Measurements from ENCODE around the gene NTF3.

The NTF3 gene

GRCh38 chr12:5456906-5457305 is 25.0 kb downstream of the NTF3 start:
- DNase-seq (ENCODE audit: low spot score): no peak

- DNase-seq (ENCODE audit: low spot score): no peak
Measured at GRCh38 chr12:5458229-5459050, 26.5 kb downstream of the NTF3 start.

DNA sequence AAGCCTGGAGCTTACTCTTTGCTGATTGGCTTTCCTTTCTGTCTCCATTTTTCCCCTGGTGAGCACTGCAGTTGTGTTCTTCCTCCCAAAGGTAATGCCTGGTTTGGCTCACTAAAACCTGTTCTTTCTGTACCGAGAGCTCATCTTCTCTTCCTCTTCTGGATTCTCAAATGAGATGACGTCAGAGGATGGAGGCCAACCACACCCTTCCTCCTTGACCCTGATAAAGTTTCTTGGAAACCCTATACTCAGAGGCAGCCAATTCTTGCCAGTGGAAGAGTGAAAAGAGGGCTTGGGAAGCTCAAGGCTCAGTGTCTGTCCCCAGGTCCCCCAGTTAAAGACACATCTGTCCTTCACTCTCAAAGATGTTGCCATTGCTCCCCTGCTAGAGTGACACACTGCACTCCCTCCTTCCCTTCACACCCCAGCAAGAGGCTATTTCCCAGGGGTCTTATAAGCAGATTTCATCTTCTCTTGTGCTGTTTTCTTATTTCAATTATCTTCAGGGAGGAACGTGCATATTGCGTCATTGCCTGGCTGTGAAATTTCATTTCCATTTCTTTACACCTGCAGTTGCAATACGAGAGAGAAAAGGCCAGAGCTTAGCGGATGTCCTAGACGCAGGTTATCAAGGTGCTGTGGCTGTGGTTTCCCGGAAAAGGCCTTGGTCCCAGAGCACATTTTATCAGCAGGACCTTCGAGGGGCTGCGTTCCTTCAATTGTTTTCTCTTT is 27.3 kb downstream of the NTF3 start:
- no peak for DNase-seq (ENCODE audit: low spot score)

DNA sequence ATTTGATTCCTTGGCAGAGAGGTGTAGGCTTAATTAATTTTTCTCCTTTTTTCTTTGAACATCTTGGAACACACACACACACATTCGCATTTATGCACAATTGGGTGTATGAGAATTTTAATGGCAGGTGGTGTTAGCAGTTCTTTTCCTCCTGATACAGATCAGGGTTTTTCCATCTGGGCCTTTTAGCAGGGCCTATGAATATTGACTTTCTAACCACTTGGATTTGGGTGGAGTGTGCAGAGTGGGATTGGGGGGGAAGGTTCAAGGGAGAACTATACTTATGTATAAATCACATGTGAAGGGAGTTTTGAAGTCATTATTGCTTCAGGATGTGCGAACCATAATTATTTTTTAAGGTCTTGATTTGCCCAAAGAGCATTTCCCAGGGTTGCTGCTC is 28.9 kb downstream of the NTF3 start:
- DNase-seq (ENCODE audit: low spot score): no peak

- no peak for DNase-seq (ENCODE audit: low spot score)
Measured at GRCh38 chr12:5461966-5462365, 30.1 kb downstream of the NTF3 start.

- no peak for DNase-seq (ENCODE audit: low spot score)
Measured at GRCh38 chr12:5464096-5464495, 32.2 kb downstream of the NTF3 start.

DNA sequence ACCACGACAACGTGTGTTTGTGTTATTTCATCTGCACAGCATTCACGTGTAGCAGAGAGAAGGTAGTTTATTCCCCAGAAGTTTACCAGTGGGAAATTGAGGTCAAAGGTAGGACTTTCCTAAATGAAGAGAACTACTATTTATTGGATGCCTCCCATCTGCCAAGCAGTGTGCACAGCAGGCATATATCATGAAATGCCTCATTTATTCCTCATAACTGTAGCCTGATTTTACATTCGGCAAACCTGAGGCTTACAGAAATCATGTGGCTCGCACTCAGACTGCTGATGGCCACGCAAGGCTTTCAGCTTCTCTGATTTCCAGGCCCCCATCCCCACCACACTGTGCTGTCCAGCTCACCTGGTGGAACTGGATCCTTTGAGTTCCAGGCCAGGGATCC is 33.5 kb downstream of the NTF3 start:
- no peak for DNase-seq (ENCODE audit: low spot score)

DNA sequence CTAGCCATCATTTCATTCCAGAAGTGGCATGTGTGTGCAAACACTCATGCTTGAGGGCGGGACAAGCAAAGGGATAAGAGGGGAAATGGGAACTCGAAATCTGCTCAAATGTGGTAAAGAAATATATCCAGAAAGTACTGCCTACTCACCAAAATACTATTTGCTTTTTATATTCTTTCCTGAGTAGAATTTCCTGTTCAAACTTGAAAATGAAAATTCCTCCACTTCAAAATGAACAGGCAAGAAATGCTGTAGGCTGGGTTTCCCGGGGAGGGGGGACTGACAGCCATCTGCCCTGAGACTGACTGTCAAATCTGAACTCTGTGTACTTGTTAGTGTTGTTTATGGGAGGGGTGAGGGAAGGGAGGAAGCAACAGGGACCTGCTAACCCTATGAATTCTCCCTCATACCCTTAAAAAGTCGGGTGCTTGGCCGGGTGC is 34.6 kb downstream of the NTF3 start:
- no peak for DNase-seq (ENCODE audit: low spot score)

GRCh38 chr12:5467931-5468330 is 36.0 kb downstream of the NTF3 start:
- no peak for DNase-seq (ENCODE audit: low spot score)

GRCh38 chr12:5470221-5470620 is 38.3 kb downstream of the NTF3 start:
- DNase-seq (ENCODE audit: low spot score): no peak

- DNase-seq (ENCODE audit: low spot score): no peak
Measured at GRCh38 chr12:5470703-5471102, 38.8 kb downstream of the NTF3 start.

GRCh38 chr12:5473076-5473782 is 41.3 kb downstream of the NTF3 start:
- DNase-seq (ENCODE audit: low spot score): no peak

DNA sequence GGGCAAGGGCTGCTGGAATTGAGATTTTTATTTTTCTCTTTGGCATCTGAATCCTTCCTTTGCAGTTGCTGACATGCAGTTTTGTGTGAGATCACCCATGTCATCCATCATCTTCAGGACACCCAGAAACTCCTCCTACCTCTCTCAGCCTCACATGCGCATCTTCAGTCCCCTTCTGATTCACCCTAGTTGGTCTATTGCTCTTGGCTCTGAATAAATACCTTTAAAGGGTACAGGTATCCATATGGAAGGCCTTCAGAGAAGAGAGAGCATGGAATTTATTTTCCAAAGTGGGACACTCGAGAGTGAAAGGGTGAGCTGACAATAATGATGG is 41.8 kb downstream of the NTF3 start:
- no peak for DNase-seq (ENCODE audit: low spot score)

DNA sequence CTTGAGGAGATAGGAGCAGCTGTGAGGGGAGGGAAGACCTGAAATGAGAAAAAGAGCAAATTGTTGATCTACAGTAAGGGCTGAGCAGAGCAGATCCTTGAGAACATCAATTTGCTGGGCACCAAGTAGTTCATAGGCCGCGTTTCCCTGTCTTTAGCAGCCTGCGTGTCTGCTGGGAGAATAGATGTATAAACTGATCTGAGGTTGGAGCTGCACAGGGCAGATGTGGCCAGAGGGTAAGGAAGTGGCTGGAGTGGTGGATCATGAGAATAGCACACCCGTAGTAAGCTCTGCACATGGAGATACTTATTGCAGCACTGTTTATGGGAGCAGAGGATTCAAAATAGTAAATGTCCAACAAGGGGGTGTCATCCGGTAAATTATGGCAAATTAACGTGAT is 44.4 kb downstream of the NTF3 start:
- DNase-seq (ENCODE audit: low spot score): no peak

- no peak for DNase-seq (ENCODE audit: low spot score)
Measured at GRCh38 chr12:5478081-5478706, 46.3 kb downstream of the NTF3 start.

GRCh38 chr12:5479761-5480160 is 47.9 kb downstream of the NTF3 start:
- no peak for DNase-seq (ENCODE audit: low spot score)

- no peak for DNase-seq (ENCODE audit: low spot score)
Measured at GRCh38 chr12:5480218-5480937, 48.5 kb downstream of the NTF3 start.

GRCh38 chr12:5480938-5481303 is 49.0 kb downstream of the NTF3 start:
- DNase-seq (ENCODE audit: low spot score): no peak

DNA sequence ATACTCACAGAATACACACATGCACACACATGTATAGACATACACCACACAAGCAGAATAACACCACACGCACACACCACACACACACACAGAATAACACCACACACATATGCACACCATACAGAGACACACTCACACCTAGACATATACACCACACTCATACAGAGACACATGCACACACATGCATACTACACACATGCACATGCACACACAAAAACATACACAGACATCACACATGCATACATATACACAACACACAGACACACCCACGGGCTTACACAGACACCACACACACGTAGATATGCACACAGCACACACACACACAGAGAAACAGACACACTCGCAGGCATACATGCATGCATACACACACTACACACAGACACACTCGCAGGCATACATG is 49.7 kb downstream of the NTF3 start:
- DNase-seq (ENCODE audit: low spot score): no peak

DNA sequence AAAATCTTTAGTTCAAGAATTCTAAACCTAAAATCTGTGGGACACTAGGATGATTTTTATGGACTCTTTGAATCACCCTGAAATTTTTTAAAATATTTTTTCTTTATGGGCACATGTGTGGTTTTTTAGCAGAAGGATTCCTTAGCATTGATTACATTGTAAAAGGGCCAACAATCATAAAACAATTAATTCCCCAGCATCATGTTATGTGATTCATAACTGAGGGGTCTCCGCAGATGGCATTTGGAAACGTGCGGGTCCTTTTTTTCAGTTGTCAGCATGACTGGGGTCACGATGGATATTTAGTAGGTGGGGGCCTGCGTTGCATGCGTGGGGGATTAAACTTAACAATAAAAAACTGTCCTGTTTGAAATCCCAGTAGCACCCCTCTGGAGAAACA is 52.5 kb downstream of the NTF3 start:
- DNase-seq (ENCODE audit: low spot score): no peak

DNA sequence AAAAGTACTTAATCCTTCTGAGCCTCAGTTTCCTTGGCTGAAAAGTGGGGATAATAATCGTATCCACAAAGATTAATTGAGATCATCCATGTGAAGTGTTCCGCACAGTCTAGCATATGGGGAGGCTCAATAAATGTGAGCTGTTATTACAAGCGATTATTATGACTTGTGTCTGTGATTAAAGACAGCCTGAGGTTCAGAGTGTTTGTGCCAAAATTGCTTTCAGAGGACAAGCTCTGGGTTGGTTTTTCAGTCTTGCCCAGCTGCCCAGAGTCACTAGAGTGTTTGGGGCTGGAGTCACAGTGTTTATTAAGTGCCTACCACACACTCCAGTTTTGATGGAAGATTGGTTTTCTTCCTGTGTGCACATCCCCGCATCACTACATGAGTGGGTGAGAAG is 53.5 kb downstream of the NTF3 start:
- no peak for DNase-seq (ENCODE audit: low spot score)

- DNase-seq (ENCODE audit: low spot score): no peak
Measured at GRCh38 chr12:5487076-5487475, 55.2 kb downstream of the NTF3 start.

Data from HuH-7.5 (cell line).